ENCODE results near the gene NCKAP1. TPM values are rescaled to one million over a fixed set of nuclear protein-coding genes. Genes with fewer than 3 reads are reported as not detected.
"Not testable (repeated sequence)": the region's sequence is repeated elsewhere in the genome, so short reads cannot be mapped to it uniquely, and the experiment has no call there.

Gene NCKAP1
- total and polyA plus RNA-seq, 10 donors: 8.9 to 62.5 (median 49.3) TPM

GRCh38 chr2:182972548-182972942, 65.7 kb downstream of the NCKAP1 start:
- Histone ChIP-seq H3K27ac (no peak overlapping the region), H3K4me3 (no peak overlapping the region), H3K9me3 (peaks cover 0 to 3% (median 0%) of the 10 kb centered on the region in 8 donors), H3K27me3 (replicated peaks in 1 of 7) (no peaks in the 10 kb centered on the region), H3K36me3 (peaks cover 0 to 18% (median 0%) of the 10 kb centered on the region in 6 donors), H3K4me1 (peaks cover 0 to 4% (median 0%) of the 10 kb centered on the region in 6 donors)
- no peak for TF ChIP-seq POLR2A (IDR thresholded peaks at IDR 0.05)
- TF ChIP-seq POLR2AphosphoS5 (IDR thresholded peaks at IDR 0.05): no peak
- no peak for TF ChIP-seq CTCF (IDR thresholded peaks at IDR 0.05 in 8 of 11, conservative IDR thresholded peaks at IDR 0.05 in 3 of 11)
- intact Hi-C loops (cut with DNase I; ENCODE audit: low total_unique reads): loop anchor here (10.0 kb wide), 1 partner anchor 788 kb away; no protein-coding TSS in a partner anchor
- WGBS, 5 donors: 92 to 99% (median 96%) methylated on average over 3 of the region's 3 CpGs
- no peak for DNase-seq

DNA sequence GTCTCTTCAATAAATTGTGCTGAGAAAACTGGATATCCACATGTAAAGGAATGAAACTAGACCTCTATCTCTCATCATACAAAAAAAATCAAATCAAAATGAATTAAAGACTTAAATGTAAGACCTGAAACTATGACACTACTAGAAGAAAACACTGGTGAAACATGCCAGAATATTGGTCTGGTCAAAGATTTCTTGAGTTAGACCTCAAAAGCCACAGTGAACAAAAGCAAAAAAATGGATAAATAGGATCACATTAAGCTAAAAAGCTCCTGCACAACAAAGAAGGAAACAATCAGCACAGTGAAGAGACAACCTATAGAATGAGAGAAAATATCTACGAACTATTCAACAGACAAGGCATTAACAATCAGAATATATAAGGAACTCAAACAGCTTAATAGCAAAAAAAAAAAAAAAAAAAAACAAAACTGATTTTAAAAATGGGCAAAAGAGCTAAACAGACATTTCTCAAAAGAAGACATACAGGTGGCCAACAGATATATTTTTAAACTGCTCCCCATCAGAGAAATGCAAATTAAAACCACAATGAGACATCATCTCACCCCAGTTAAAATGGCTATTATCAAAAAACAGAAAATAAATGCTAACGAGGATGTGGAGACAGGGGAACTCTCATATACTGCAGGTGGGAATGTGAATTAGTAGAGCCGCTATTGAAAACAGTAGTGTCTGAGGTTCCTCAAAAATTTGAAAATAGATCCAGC, 66.3 kb downstream of the NCKAP1 start:
- Histone ChIP-seq H3K27ac (no peak overlapping the region), H3K36me3 (peaks cover 0 to 13% (median 0%) of the 10 kb centered on the region in 6 donors), H3K4me1 (peaks cover 0 to 4% (median 0%) of the 10 kb centered on the region in 6 donors), H3K9me3 (peaks cover 0 to 3% (median 0%) of the 10 kb centered on the region in 8 donors), H3K27me3 (replicated peaks in 1 of 7) (no peaks in the 10 kb centered on the region), H3K4me3 (no peak overlapping the region)
- WGBS, 5 donors: 83 to 91% (median 85%) methylated on average over 3 of the region's 3 CpGs
- TF ChIP-seq POLR2A (IDR thresholded peaks at IDR 0.05): no peak
- no peak for TF ChIP-seq POLR2AphosphoS5 (IDR thresholded peaks at IDR 0.05)
- TF ChIP-seq CTCF (IDR thresholded peaks at IDR 0.05 in 8 of 11, conservative IDR thresholded peaks at IDR 0.05 in 3 of 11): no peak
- DNase-seq: no peak
- intact Hi-C loops (cut with DNase I; ENCODE audit: low total_unique reads): loop anchor here (10.0 kb wide), 1 partner anchor 787 kb away; no protein-coding TSS in a partner anchor

- Histone ChIP-seq H3K4me3 (no peak overlapping the region), H3K9me3 (peaks cover 0 to 3% (median 0%) of the 10 kb centered on the region in 8 donors), H3K27ac (no peak overlapping the region), H3K27me3 (replicated peaks in 1 of 7) (no peaks in the 10 kb centered on the region), H3K4me1 (peaks cover 0 to 4% (median 0%) of the 10 kb centered on the region in 6 donors), H3K36me3 (peaks cover 0 to 10% (median 0%) of the 10 kb centered on the region in 6 donors)
- TF ChIP-seq CTCF (IDR thresholded peaks at IDR 0.05 in 8 of 11, conservative IDR thresholded peaks at IDR 0.05 in 3 of 11) (no peak), POLR2A (IDR thresholded peaks at IDR 0.05) (no peak), POLR2AphosphoS5 (IDR thresholded peaks at IDR 0.05) (no peak)
- 71 to 82% (median 74%) methylated on average over 1 of the region's 1 CpG for WGBS, 5 donors
- DNase-seq: no peak
- intact Hi-C loops (cut with DNase I; ENCODE audit: low total_unique reads): loop anchor here (10.0 kb wide), 1 partner anchor 786 kb away; no protein-coding TSS in a partner anchor
Observed at GRCh38 chr2:182970486-182970885, 67.8 kb downstream of the NCKAP1 start.

GRCh38 chr2:182968493-182968892, 69.8 kb downstream of the NCKAP1 start:
- Histone ChIP-seq H3K36me3 (peaks cover 0 to 10% (median 0%) of the 10 kb centered on the region in 6 donors), H3K4me3 (no peak overlapping the region), H3K27me3 (replicated peaks in 1 of 7) (no peaks in the 10 kb centered on the region), H3K4me1 (no peaks in the 10 kb centered on the region), H3K9me3 (peaks cover 0 to 3% (median 0%) of the 10 kb centered on the region in 8 donors), H3K27ac (no peak overlapping the region)
- intact Hi-C loops (cut with DNase I; ENCODE audit: low total_unique reads): no loop called here
- DNase-seq: no peak
- TF ChIP-seq POLR2A (IDR thresholded peaks at IDR 0.05): no peak
- TF ChIP-seq CTCF (IDR thresholded peaks at IDR 0.05 in 8 of 11, conservative IDR thresholded peaks at IDR 0.05 in 3 of 11): no peak
- TF ChIP-seq POLR2AphosphoS5 (IDR thresholded peaks at IDR 0.05): no peak

DNA sequence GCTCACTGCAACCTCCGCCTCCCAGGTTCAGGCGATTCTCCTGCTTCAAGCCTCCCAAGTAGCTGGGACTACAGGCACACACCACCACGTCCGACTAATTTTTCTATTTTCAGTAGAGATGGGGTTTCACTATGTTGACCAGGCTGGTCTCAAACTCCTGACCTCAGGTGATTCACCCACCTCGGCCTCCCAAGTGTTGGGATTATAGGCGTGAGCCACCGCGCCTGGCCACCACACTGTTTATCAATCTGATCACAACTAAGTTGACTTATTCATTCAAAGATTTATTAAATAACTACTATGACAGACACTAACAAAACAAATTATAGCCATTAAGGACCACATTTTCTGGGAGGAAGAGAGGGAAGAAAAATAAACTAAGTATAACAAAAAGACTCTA, 71.9 kb downstream of the NCKAP1 start:
- H3K9me3 ChIP-seq; H3K27me3 ChIP-seq (replicated peaks in 1 of 7); H3K4me3 ChIP-seq; H3K27ac ChIP-seq; intact Hi-C loops (cut with DNase I; ENCODE audit: low total_unique reads); DNase-seq; H3K4me1 ChIP-seq: not testable (repeated sequence)
- WGBS, 5 donors: 93 to 98% (median 98%) methylated on average over 8 of the region's 8 CpGs
- peaks cover 0 to 16% (median 2%) of the 10 kb centered on the region in 6 donors for H3K36me3 ChIP-seq
